GM12878 (cell line): ENCODE measurements around the gene WBP2NL. TPM values are rescaled to one million over a fixed set of nuclear protein-coding genes. Genes with fewer than 3 reads are reported as not detected.

Experiments used
- ATAC-seq: fragments of 200-7000 bp; cut with Tn5 transposase; 3 replicates; pipeline ENCODE4 v1.9.1; 2020; ENCODE audit warnings: mild to moderate bottlenecking, moderate library complexity
- BruUV-seq: library from RNA; stranded (reverse); fragments of 400-500 nt; replicated peaks from 2 replicates; lab custom pipeline; 2021; lab: Mats Ljungman, UMichigan
- CTCF ChIA-PET: fragments of 300-600 bp; sonication (Branson Sonifier 250); formaldehyde crosslinking; extraction: SDS; loops from one replicate; lab custom pipeline; 2021; ENCODE audit warnings: inconsistent platforms; lab: Yijun Ruan, JAX
- POLR2A ChIA-PET: fragments of 350-600 bp; formaldehyde crosslinking; extraction: SDS; loops from one replicate; lab custom pipeline; 2021; ENCODE audit warnings: inconsistent platforms; lab: Charles Lee
- RAD21 ChIA-PET: fragments of 300-600 bp; sonication (Branson Sonifier 250); formaldehyde crosslinking; loops from one replicate; lab custom pipeline; 2023; ENCODE audit warnings: antibody characterized with exemption; ENCODE audit not compliant: unreplicated experiment; lab: Charles Lee
- SMC1A ChIA-PET: fragments of 300-600 bp; sonication (Branson Sonifier 250); formaldehyde crosslinking; loops from one replicate; lab custom pipeline; 2023; ENCODE audit not compliant: unreplicated experiment, uncharacterized antibody; lab: Charles Lee
- DNase-seq: peaks from one replicate; pipeline ENCODE4 v3.0.0-alpha.2; 2011; ENCODE audit warnings: low read depth, low spot score
- FAIRE-seq: peaks from 3 replicates; lab custom pipeline; 2011; peaks lifted over from hg19 to GRCh38; lab: Jason Lieb, UNC
- H2AFZ ChIP-seq: 2 replicates; pipeline ENCODE4 v1.6.0; 2011; ENCODE audit warnings: low read depth, low read length, control low read depth; ENCODE audit not compliant: control insufficient read depth
- H3K27ac ChIP-seq: 2 replicates; pipeline ENCODE4 v1.5.1; 2011; ENCODE audit warnings: control low read depth; ENCODE audit not compliant: control insufficient read depth, insufficient read depth
- H3K27me3 ChIP-seq, 2 experiments: replicated peaks in 1 of 2; 2 replicates each; pipeline versions ENCODE4 v1.6.0 to v1.6.1; 2011; ENCODE audit warnings: low read length in 1 of 2; ENCODE audit not compliant: control insufficient read depth in 2 of 2, insufficient read depth in 2 of 2
- H3K36me3 ChIP-seq, 2 experiments: 2 replicates each; pipeline ENCODE4 v1.5.1; 2011; ENCODE audit warnings: low read length in 1 of 2; ENCODE audit not compliant: control insufficient read depth in 2 of 2, insufficient read depth in 2 of 2
- H3K4me1 ChIP-seq: 2 replicates; pipeline ENCODE4 v1.6.1; 2011; ENCODE audit warnings: mild to moderate bottlenecking, low read length, moderate library complexity, mixed read lengths; ENCODE audit not compliant: control insufficient read depth, insufficient read depth
- H3K4me2 ChIP-seq: 2 replicates; pipeline ENCODE4 v1.6.0; 2011; ENCODE audit warnings: control low read depth; ENCODE audit not compliant: control insufficient read depth, insufficient read depth
- H3K4me3 ChIP-seq: fragments of 200-600 bp; sonication (generic); 2 replicates; pipeline ENCODE4 v1.5.1; 2016
- H3K79me2 ChIP-seq: 2 replicates; pipeline ENCODE4 v1.6.0; 2011; ENCODE audit warnings: low read length; ENCODE audit not compliant: control insufficient read depth, insufficient read depth
- H3K9ac ChIP-seq: 2 replicates; pipeline ENCODE4 v1.8.0; 2011; ENCODE audit warnings: low read length, control low read depth, mixed read lengths; ENCODE audit not compliant: control insufficient read depth, insufficient read depth
- H3K9me3 ChIP-seq: replicated peaks from 3 replicates; pipeline ENCODE4 v1.5.1; 2011; ENCODE audit warnings: mild to moderate bottlenecking, low read length; ENCODE audit not compliant: control insufficient read depth, insufficient read depth
- H4K20me1 ChIP-seq: 2 replicates; pipeline ENCODE4 v1.6.0; 2011; ENCODE audit not compliant: control insufficient read depth, insufficient read depth
- BHLHE40 ChIP-seq, 2 experiments: fragments of 450-650 bp in 1 of 2; IDR thresholded peaks; 2 replicates each; pipeline ENCODE4 v1.6.1; 2011 to 2017; ENCODE audit warnings: low read depth in 2 of 2, borderline replicate concordance in 1 of 2, improper control_type of control experiment in 1 of 2, low read length in 1 of 2, mild to moderate bottlenecking in 1 of 2
- CBX5 ChIP-seq: sonication (generic); IDR thresholded peaks from 2 replicates; pipeline ENCODE4 v1.6.1; 2016; ENCODE audit warnings: low read depth, moderate library complexity, mild to moderate bottlenecking, inconsistent platforms
- HDGF ChIP-seq: fragments of 450-650 bp; IDR thresholded peaks from 2 replicates; pipeline ENCODE4 v1.6.1; 2016; ENCODE audit warnings: antibody characterized with exemption
- HSF1 ChIP-seq: fragments of 150-350 bp; IDR thresholded peaks from 2 replicates; pipeline ENCODE4 v1.6.1; 2014; ENCODE audit warnings: mild to moderate bottlenecking, low read depth, low read length
- RB1 ChIP-seq: fragments of 450-650 bp; formaldehyde crosslinking; IDR thresholded peaks from 2 replicates; pipeline ENCODE4 v1.6.1; 2017; ENCODE audit warnings: mild to moderate bottlenecking, borderline replicate concordance
- RCOR1 ChIP-seq: conservative IDR thresholded peaks from 2 replicates; pipeline ENCODE4 v1.6.1; 2012; ENCODE audit warnings: low read depth, low read length, improper control_type of control experiment
- USF1 ChIP-seq: IDR thresholded peaks from 2 replicates; pipeline ENCODE4 v1.6.1; 2011; ENCODE audit warnings: borderline replicate concordance, low read depth, mild to moderate bottlenecking, moderate library complexity, mixed read lengths, low read length; ENCODE audit not compliant: insufficient read depth; ENCODE audit errors: extremely low read length
- WGBS: methylation state at CpG from one replicate; pipeline ENCODE4 v1.1.6; 2016; ENCODE audit warnings: low lambda C conversion rate; ENCODE audit not compliant: insufficient replicate concordance, insufficient coverage; ENCODE audit errors: missing lambda C conversion rate; 5-methylcytosine and 5-hydroxymethylcytosine counted together
- in situ Hi-C: fragments of 300-500 bp; cut with MboI; formaldehyde crosslinking; loops from 9 replicates; pipeline ENCODE4 v1.14.3; 2018; ENCODE audit warnings: mixed read lengths
- intact Hi-C: fragments of 100-400 bp; cut with micrococcal nuclease; formaldehyde crosslinking; loops from one replicate; pipeline ENCODE4 v1.14.2; 2022; ENCODE audit not compliant: unreplicated experiment
- polyA plus RNA-seq, 11 experiments: library from polyadenylated mRNA; depleted of rRNA in 4 of 11; unstranded in 6 of 11; stranded (reverse) in 5 of 11; fragments of >200 nt; fragmentation: Nextera tagmentation in 4 of 11; fragmentation: Illumina TruSeq in 1 of 11; extraction: Ambion mirVana in 4 of 11; extraction: Trizol in 1 of 11; gene quantifications; 1 replicate in 1 of 11; 2 replicates in 10 of 11; pipeline versions ENCODE4 v1.2.1 to v1.2.3, GENCODE V29; 2011 to 2016; ENCODE audit warnings: inconsistent platforms in 2 of 11, missing spikeins in 2 of 11, low read depth in 1 of 11
- total RNA-seq, 4 experiments: library from RNA; depleted of rRNA in 3 of 4; stranded (reverse); fragments of >200 nt in 3 of 4; fragmentation: Illumina TruSeq in 1 of 4; extraction: Trizol in 1 of 4; gene quantifications; 2 replicates each; pipeline versions ENCODE4 v1.2.1 to v1.2.3, GENCODE V29; 2013 to 2021

Gene WBP2NL
- total and polyA plus RNA-seq, 10 of the 15 experiments (the other 5 are each of a cell fraction or from before 2014, with no cell fraction given) = 0.46 to 1.9 (median 1.3) TPM

- H3K27me3 ChIP-seq = peaks cover 5 to 12% of the 10 kb centered on the region in 2 experiments
- TF ChIP-seq RB1 = no peak
- no peak for TF ChIP-seq RCOR1
- TF ChIP-seq HDGF = no peak
- no peak for TF ChIP-seq HSF1
- peak; percentile 84 for TF ChIP-seq USF1
- peak in 1 of 2 experiments; percentile 38; a peak in 1 of 4 replicates for TF ChIP-seq BHLHE40 (IDR thresholded peaks at IDR 0.05; ENCODE audit: borderline replicate concordance in 1 of 2, low read depth in 2 of 2, low read length in 1 of 2)
- TF ChIP-seq CBX5 = no peak
- H3K4me2 ChIP-seq = peak overlapping the region; percentile 89; the same call in 1 of the 2 replicates
- H3K4me3 ChIP-seq = peak overlapping the region; percentile 58; the same call in 1 of the 2 replicates
- CTCF ChIA-PET = interaction anchor here (0.5 to 1.0 kb wide), 2 partner anchors 13 to 1116 kb away, joined by 3 to 5 read pairs; no protein-coding TSS in a partner anchor
- POLR2A ChIA-PET = no interaction called here
- intact Hi-C loops (no loop called here), in situ Hi-C loops (no loop called here)
- H3K4me1 ChIP-seq = peaks cover 7% of the 10 kb centered on the region
- SMC1A ChIA-PET = interaction anchor here (0.8 to 0.9 kb wide), 2 partner anchors 49 to 115 kb away, joined by 3 read pairs; no protein-coding TSS in a partner anchor
- H2AFZ ChIP-seq = peak overlapping the region; percentile 63
- no peak overlapping the region for H3K27ac ChIP-seq
- H3K9ac ChIP-seq = no peak overlapping the region; the same call in 1 of the 2 replicates
- no peaks in the 10 kb centered on the region for H3K79me2 ChIP-seq
- FAIRE-seq (no peak), ATAC-seq (peak; percentile 32), DNase-seq (no peak)
- RAD21 ChIA-PET = no interaction called here
- H3K9me3 ChIP-seq = no peaks in the 10 kb centered on the region
- H3K36me3 ChIP-seq = no peaks in the 10 kb centered on the region
- no TSS peak for BruUV-seq
- 2% methylated on average over 46 of the region's 72 CpGs for WGBS
- H4K20me1 ChIP-seq = no peaks in the 10 kb centered on the region
These were observed 22.3 kb upstream of the WBP2NL start for GRCh38 chr22:41976070-41976901.
